GM18502 (cell line): ENCODE data around the gene PDE4B.
A peak's percentile ranks its signal among the peaks of the same experiment; 100 is the strongest.
"Not testable (repeated sequence)": the region's sequence is repeated elsewhere in the genome, so short reads cannot be mapped to it uniquely, and the experiment has no call there.

Experiments
- ATAC-seq: cut with Tn5 transposase; IDR thresholded peaks from one replicate; pipeline ENCODE4 v1.9.1; 2021; ENCODE audit warnings: mild to moderate bottlenecking; ENCODE audit not compliant: unreplicated experiment, poor library complexity

The PDE4B gene

GRCh38 chr1:66395202-66396061 lies 602.7 kb downstream of the PDE4B start:
- no peak for ATAC-seq

DNA sequence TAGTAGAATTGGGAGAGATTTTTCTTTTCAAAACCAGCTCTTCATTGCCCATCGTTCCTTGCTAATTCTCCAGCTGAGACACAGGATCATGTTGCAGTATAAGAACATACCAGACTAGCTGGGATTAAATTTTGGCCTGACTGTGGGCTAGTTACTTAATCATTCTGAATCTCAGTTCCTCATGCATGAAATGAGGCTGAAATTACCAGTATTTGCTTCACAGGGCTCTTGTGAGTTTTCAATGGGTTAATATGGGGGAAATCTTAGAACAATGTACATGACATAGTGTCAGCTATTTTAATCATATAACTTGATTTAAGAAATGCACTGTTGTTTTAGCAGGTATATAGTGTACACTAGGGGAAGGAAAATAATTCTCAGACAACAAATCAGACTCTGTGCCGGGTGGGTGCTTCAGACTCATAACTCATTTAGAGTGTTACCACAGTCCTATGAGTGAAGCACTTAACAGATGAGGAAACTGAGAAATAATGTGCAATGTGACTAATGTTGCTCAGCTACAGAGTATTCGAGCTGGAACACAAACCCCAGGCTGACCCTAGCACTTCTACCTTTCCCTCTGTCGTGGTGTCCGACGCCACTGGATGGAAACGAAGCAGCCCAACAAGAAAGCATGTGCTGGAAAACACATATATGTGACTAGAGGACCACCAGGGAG lies 603.7 kb downstream of the PDE4B start:
- peak; percentile 61 for ATAC-seq

- peak; percentile 40 for ATAC-seq
Observed at GRCh38 chr1:66397192-66397591, 604.5 kb downstream of the PDE4B start.

DNA sequence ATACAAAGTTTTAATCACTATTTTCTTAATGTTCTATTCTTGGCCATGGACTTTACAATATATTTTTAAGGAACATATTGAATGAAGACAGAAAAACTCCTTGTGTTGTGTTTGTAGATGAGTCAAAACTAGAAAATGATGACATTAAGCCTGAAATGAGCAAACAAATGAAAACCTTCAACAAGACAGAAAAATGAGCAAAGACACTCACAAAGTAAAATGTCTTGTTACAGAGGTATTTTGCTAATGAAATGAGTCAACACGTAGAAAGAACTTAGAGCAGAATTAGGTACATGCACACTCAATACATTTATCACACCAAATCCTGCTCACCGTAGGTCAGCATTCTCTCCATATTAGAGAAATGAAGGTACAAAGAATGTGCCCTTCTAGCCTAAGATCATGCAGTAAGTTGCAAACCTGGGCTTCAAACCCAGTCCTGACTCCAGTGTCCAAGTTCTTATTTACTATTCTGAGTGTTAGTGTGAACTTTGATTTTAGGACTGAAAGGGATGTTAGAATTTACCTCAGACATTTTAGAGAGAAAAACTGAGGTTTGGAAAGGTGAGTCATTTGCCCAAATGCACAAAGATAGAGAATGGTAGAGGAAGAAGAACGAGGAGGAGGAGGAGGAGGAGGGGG lies 607.3 kb downstream of the PDE4B start:
- peak; percentile 29 for ATAC-seq

DNA sequence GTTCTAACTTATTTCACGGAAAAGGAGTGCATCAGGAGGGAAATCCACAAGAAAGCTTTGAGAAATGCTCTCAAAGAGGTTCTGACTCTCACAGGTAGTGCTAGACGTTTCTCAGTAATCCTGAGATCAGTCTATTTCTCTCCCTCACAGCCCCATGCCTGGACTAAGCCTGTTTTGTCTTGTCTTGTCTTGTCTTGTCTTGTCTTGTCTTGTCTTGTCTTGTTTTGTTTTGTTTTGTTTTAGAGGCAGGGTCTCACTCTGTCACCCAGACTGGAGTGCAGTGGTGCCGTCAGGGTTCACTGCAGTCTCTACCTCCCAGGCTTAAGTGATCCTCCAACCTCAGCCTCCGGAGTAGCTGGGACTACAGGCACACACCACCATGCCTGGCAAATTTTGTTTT lies 608.0 kb downstream of the PDE4B start:
- no peak for ATAC-seq

DNA sequence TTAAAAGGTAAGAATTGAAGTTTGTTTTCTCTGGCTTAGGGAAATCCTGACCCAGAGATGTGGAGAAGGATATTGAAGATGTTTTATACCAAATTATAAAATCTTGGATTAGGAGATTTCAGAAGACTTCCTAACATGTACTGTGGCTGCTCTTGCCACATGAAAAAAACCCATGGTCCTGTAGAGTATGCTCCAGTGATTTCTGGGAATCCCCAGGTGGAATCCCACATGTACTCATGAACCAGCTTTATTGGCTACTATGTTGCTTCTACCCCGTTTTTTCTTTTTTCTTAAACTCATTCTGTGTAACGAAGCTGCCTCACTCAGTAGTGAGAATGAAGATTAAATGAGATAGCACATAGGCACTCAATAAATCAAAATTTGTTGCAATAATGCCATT lies 608.5 kb downstream of the PDE4B start:
- no peak for ATAC-seq

DNA sequence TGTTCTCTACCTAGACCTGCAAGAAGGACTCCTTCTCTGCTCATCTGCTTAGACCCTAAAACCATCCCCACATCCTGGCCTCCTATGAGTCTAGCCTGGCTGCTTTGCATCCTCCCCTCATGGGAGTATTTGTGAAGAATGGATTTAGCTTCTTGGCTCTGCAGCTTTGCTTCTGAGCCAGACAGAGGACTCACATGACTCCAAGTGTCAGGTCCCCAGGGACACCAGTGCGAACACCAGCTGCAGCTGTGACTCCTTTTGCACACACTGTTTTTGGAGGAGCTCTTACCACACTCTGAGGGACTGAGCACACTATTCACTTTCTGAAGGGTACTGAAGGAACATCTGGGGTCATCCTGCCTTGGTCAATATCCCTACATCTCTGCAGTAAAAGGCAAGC lies 609.5 kb downstream of the PDE4B start:
- ATAC-seq: peak; percentile 84

DNA sequence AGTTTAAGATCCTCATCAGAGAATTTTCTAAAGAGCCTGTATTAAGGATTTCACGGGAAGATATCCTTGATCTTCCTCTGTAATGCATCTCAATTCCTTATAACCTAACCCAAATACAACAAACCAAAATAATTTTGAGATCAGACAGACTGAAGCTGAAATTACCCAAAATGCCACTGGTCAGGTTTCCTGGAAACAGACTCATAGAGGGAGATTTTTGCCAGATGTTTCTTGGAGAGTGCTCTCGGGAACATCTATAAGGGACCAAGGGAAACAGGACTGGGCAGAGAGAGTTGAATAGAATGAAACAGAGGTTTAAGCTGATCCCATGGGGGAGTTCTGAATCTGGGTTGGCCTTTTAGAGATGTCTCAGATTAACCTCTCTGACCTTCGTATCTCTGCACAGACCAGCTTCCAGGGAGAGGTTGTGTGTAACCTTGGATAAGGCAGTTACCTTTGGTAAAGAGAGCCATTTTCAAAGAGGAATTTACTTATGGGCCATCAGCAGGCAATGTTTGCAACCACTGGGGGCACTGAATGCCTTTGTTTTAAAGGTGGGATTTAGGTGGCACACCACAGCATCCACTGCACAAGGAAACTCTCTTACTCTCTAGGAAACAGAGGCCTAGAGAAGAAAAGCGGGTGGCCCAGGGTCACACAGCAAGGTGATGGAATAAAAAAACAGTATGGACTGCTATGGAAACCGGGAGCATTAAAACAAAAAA lies 610.5 kb downstream of the PDE4B start:
- ATAC-seq: no peak

GRCh38 chr1:66405061-66405460 lies 612.4 kb downstream of the PDE4B start:
- ATAC-seq: no peak

- not testable (repeated sequence) for ATAC-seq
Observed at GRCh38 chr1:66411449-66411848, 618.8 kb downstream of the PDE4B start.

GRCh38 chr1:66412704-66413103 lies 620.0 kb downstream of the PDE4B start:
- ATAC-seq: no peak

- peak; percentile 49 for ATAC-seq
Observed at GRCh38 chr1:66413136-66413837, 620.6 kb downstream of the PDE4B start.

GRCh38 chr1:66413838-66414175 lies 621.1 kb downstream of the PDE4B start:
- no peak for ATAC-seq

GRCh38 chr1:66415281-66415680 lies 622.6 kb downstream of the PDE4B start:
- ATAC-seq: no peak

GRCh38 chr1:66415866-66416265 lies 623.2 kb downstream of the PDE4B start:
- ATAC-seq: no peak

- no peak for ATAC-seq
Observed at GRCh38 chr1:66416295-66416694, 623.6 kb downstream of the PDE4B start.

- ATAC-seq: no peak
Observed at GRCh38 chr1:66418021-66418420, 625.3 kb downstream of the PDE4B start.

DNA sequence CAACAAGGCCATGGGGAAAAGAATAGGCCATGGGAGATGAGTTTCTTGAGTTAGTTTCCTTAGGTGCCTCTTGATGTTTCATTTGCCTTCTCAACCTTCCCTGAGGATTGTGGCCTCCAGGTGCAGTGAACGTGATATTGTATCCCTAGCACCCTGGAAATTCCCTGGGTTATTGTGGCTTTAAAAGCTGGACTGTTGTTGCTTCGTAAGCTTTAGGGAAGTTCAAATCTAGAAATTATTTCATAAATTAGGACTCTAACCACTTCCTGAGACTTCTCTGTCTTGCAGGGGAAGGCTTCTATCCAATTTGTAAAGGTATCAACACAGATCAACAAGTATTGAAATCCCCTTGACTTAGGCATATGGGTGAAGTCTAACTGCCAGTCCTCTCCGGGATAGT lies 627.5 kb downstream of the PDE4B start:
- ATAC-seq: not testable (repeated sequence)

DNA sequence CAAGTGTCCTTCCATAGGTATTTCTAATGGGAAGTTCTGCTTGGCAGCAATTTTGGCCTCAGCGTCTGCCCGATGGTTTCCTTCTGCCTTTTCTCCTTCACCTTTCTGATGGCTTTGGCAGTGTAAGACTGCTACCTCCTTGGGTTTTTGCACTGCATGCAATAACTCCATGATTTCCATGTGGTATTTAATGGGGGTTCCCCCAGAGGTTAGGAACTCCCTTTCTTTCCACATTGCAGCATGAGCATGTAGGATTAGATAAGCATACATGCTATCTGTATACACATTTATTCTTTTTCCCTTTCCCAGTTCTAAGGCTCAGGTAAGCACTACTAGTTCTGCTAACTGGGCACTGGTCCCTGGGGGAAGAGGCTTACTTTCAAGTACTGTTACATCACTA lies 628.2 kb downstream of the PDE4B start:
- ATAC-seq: not testable (repeated sequence)

DNA sequence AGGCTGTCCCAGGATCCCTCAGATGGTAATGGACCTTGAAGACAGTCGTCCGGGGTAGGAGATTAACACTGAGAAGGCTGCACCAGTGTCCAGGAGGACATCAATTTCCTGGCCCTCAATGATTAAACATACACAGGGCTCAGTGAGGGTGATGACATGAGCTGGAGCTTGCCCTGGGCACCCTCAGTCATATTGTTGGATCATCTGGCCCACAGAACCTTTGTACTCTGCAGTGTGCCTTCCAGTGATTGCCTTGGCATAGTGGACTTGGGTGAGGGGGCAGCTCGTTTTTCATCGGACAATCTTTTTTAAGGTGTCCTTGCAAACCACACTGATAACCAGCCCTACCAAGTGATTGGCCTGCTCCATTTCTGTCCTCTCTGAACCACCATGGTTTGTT lies 630.1 kb downstream of the PDE4B start:
- no peak for ATAC-seq
